GM23338 (cell line): ENCODE data around the gene PLXND1.

Experiments
- CTCF ChIP-seq, 2 experiments: fragments of 200-600 bp in 1 of 2; sonication (generic) in 1 of 2; conservative IDR thresholded peaks; 2 replicates each; pipeline versions ENCODE4 v1.5.1 to v1.6.1; 2016 to 2017; ENCODE audit warnings: antibody characterized with exemption in 2 of 2, low read depth in 2 of 2, mild to moderate bottlenecking in 2 of 2, moderate library complexity in 1 of 2
- EZH2 ChIP-seq: fragments of 200-600 bp; sonication (generic); IDR thresholded peaks from one replicate; pipeline ENCODE4 v1.8.0; 2017; ENCODE audit warnings: antibody characterized with exemption, mild to moderate bottlenecking, low read depth; ENCODE audit not compliant: unreplicated experiment
- POLR2AphosphoS5 ChIP-seq: IDR thresholded peaks from 2 replicates; pipeline ENCODE4 v1.6.1; 2016; ENCODE audit warnings: antibody characterized with exemption, low read depth
- REST ChIP-seq: IDR thresholded peaks from one replicate; pipeline ENCODE4 v1.6.1; 2018; ENCODE audit warnings: antibody characterized with exemption; ENCODE audit not compliant: unreplicated experiment
- ZNF114 ChIP-seq: fragments of 250-450 bp; sonication (Bioruptor Pico); IDR thresholded peaks from 2 replicates; pipeline ENCODE4 v1.5.0; 2020; ENCODE audit warnings: mild to moderate bottlenecking, moderate library complexity

DNA sequence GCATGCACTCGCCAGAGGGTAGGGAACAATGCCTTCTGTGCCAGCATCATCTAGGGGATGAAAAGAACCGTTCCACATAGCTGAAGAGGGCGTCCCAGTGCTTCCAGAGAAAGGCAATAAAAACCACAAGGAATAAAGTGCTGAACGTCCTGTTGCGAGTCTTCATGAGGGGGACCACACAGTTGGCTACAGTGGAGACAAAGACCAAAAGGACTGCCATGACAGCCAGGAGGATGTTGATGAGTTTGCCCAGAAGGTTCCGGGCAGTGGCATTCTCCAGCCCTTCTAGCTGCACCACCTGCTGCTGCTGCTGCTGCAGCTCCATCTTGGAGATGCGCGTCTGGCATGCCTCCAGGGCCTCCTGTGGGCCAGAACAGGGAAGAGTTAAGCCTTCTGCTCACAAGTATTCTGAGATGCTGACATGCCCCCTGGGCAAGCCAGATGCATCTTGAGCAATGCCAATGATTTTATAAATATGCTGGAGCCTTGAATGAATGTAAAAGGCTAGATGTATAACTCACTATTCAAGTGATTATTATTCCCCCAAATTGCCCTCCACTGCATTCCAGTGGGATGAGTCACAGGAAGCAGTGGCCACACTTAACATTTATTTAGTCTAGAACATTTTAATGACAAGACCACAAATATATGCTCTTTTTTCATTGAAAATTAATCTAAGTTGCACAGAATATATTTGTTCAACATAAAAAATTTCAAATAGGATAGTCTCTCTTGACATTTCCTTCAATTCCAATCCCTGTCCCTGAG, 45.1 kb upstream of the PLXND1 start:
- TF ChIP-seq CTCF (conservative IDR thresholded peaks at IDR 0.05; ENCODE audit: low read depth in 2 of 2) (peak in 1 of 2 experiments; percentile 39; a peak in 2 of 4 replicates), POLR2AphosphoS5 (no peak), REST (no peak), EZH2 (no peak), ZNF114 (CRISPR knock-in tag) (no peak)
